OCI-LY7 (cell line): Measurements from ENCODE around the gene MGMT. TPM values are rescaled to one million over a fixed set of nuclear protein-coding genes. Genes with fewer than 3 reads are reported as not detected.

ENCODE experiments used
- BruUV-seq: library from RNA; stranded (reverse); fragments of 400-500 nt; replicated peaks from 2 replicates; lab custom pipeline; 2021; lab: Mats Ljungman, UMichigan
- CTCF ChIA-PET: fragments of 300-600 bp; sonication (Branson Sonifier 250); formaldehyde crosslinking; loops from one replicate; lab custom pipeline; 2022; ENCODE audit warnings: antibody characterized with exemption; ENCODE audit not compliant: unreplicated experiment; lab: Charles Lee
- POLR2A ChIA-PET: fragments of 300-600 bp; sonication (Branson Sonifier 250); formaldehyde crosslinking; loops from one replicate; lab custom pipeline; 2022; ENCODE audit warnings: antibody characterized with exemption; lab: Charles Lee
- DNase-seq: peaks from one replicate; pipeline ENCODE4 v3.0.0-alpha.2; 2015; ENCODE audit warnings: low spot score
- H2AFZ ChIP-seq: fragments of 200-600 bp; sonication (generic), shearing (Covaris generic); 2 replicates; pipeline ENCODE4 v1.6.1; 2014; ENCODE audit warnings: mild to moderate bottlenecking, antibody characterized with exemption, low read length, moderate library complexity
- H3K27ac ChIP-seq: fragments of 200-600 bp; sonication (generic); 2 replicates; pipeline ENCODE4 v1.5.1; 2014; ENCODE audit warnings: mixed run types, low read depth, mild to moderate bottlenecking, moderate library complexity, low read length, inconsistent platforms; ENCODE audit not compliant: poor library complexity, severe bottlenecking
- H3K36me3 ChIP-seq: fragments of 200-600 bp; sonication (generic); 2 replicates; pipeline ENCODE4 v1.6.1; 2014; ENCODE audit warnings: mild to moderate bottlenecking, antibody characterized with exemption, low read length, moderate library complexity, mixed read lengths; ENCODE audit not compliant: insufficient read depth
- H3K4me1 ChIP-seq: fragments of 200-600 bp; sonication (generic); 2 replicates; pipeline ENCODE4 v1.5.1; 2014; ENCODE audit warnings: mild to moderate bottlenecking, low read length; ENCODE audit not compliant: insufficient read depth, poor library complexity, severe bottlenecking
- H3K4me2 ChIP-seq: fragments of 200-600 bp; sonication (generic); 2 replicates; pipeline ENCODE4 v1.6.1; 2014; ENCODE audit warnings: mild to moderate bottlenecking, low read length
- H3K4me3 ChIP-seq: fragments of 200-600 bp; sonication (generic); 2 replicates; pipeline ENCODE4 v1.5.1; 2014; ENCODE audit warnings: mild to moderate bottlenecking, low read depth, low read length; ENCODE audit not compliant: poor library complexity, severe bottlenecking
- H3K79me2 ChIP-seq: fragments of 200-600 bp; sonication (generic); 2 replicates; pipeline ENCODE4 v1.6.1; 2016; ENCODE audit warnings: low read depth, mild to moderate bottlenecking, low read length, moderate library complexity, mixed read lengths; ENCODE audit not compliant: insufficient read depth
- H3K9me2 ChIP-seq: fragments of 200-600 bp; sonication (generic); 2 replicates; pipeline ENCODE4 v1.6.1; 2016; ENCODE audit warnings: mild to moderate bottlenecking, low read length, mixed read lengths; ENCODE audit not compliant: insufficient read depth
- H3K9me3 ChIP-seq: fragments of 200-600 bp; sonication (generic); 2 replicates; pipeline ENCODE4 v1.6.1; 2014; ENCODE audit warnings: mild to moderate bottlenecking, mixed run types, low read length, mixed read lengths
- H4K20me1 ChIP-seq: fragments of 200-600 bp; sonication (generic); 2 replicates; pipeline ENCODE4 v1.6.1; 2014; ENCODE audit warnings: mild to moderate bottlenecking, antibody characterized with exemption, low read length, moderate library complexity, mixed read lengths; ENCODE audit not compliant: insufficient read depth
- CTCF ChIP-seq: fragments of 200-600 bp; sonication (generic); conservative IDR thresholded peaks from 2 replicates; pipeline ENCODE4 v1.5.1; 2014; ENCODE audit warnings: mild to moderate bottlenecking, antibody characterized with exemption, low read length, moderate library complexity, mixed read lengths
- EZH2phosphoT487 ChIP-seq: fragments of 200-600 bp; sonication (generic); IDR thresholded peaks from 2 replicates; pipeline ENCODE4 v1.6.1; 2018; ENCODE audit warnings: low read depth, borderline replicate concordance, mild to moderate bottlenecking, mixed run types, antibody characterized with exemption, low read length, moderate library complexity, mixed read lengths
- intact Hi-C: fragments of 100-400 bp; cut with micrococcal nuclease; formaldehyde crosslinking; loops from one replicate; pipeline ENCODE4 v1.10.0; 2022; ENCODE audit not compliant: unreplicated experiment
- total RNA-seq, 2 experiments: library from RNA; depleted of rRNA in 1 of 2; stranded (reverse); fragments of >200 nt in 1 of 2; shearing (Covaris generic) in 1 of 2; gene quantifications; 2 replicates each; pipeline ENCODE4 v1.2.3, GENCODE V29; 2014 to 2022

Gene MGMT
- total RNA-seq, 2 experiments from 2014 or later, result 19.7 to 25.0 TPM

- Histone ChIP-seq H3K4me2 (no peak overlapping the region), H4K20me1 (no peaks in the 10 kb centered on the region), H3K4me1 (no peaks in the 10 kb centered on the region), H3K9me2 (no peaks in the 10 kb centered on the region; the same call in 1 of the 2 replicates), H3K36me3 (no peaks in the 10 kb centered on the region), H2AFZ (no peak overlapping the region), H3K79me2 (no peaks in the 10 kb centered on the region), H3K4me3 (no peak overlapping the region), H3K9me3 (no peaks in the 10 kb centered on the region), H3K27ac (no peak overlapping the region)
- intact Hi-C loops, result no loop called here
- DNase-seq, result no peak
- TF ChIP-seq CTCF (no peak), EZH2phosphoT487 (no peak)
- no TSS peak for BruUV-seq
- ChIA-PET POLR2A (no interaction called here), CTCF (no interaction called here)
Measured at GRCh38 chr10:129643266-129643665, 176.2 kb downstream of the MGMT start.

DNA sequence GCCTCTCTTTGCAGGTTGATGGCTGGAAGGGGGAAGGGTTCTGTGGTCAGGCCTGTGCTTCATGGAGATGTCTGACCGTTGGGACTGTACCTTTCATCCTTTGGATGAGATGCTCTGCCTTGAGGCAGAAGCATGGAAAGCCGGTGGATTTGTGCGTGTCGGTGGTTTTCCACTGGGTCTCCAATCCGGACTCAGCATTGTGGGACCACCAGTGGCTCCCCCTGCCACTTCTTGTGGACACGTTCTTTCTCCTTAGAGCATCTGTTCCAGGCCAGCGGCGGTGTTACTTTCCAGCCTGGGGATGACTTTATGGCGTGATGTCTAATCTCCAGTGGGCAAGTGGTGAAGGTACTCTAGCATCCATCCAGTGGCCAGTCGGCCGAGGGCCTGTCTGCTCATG is 178.4 kb downstream of the MGMT start:
- TF ChIP-seq EZH2phosphoT487 (no peak), CTCF (no peak)
- intact Hi-C loops, result no loop called here
- H3K4me2 ChIP-seq, result no peak overlapping the region
- no peak for DNase-seq
- ChIA-PET POLR2A (no interaction called here), CTCF (no interaction called here)
- no peaks in the 10 kb centered on the region for H3K9me2 ChIP-seq
- no peaks in the 10 kb centered on the region for H4K20me1 ChIP-seq
- no peaks in the 10 kb centered on the region for H3K9me3 ChIP-seq
- no peak overlapping the region for H3K27ac ChIP-seq
- H3K79me2 ChIP-seq, result no peaks in the 10 kb centered on the region
- BruUV-seq, result no TSS peak
- no peak overlapping the region for H2AFZ ChIP-seq
- H3K4me1 ChIP-seq, result no peaks in the 10 kb centered on the region
- H3K36me3 ChIP-seq, result no peaks in the 10 kb centered on the region
- H3K4me3 ChIP-seq, result no peak overlapping the region

DNA sequence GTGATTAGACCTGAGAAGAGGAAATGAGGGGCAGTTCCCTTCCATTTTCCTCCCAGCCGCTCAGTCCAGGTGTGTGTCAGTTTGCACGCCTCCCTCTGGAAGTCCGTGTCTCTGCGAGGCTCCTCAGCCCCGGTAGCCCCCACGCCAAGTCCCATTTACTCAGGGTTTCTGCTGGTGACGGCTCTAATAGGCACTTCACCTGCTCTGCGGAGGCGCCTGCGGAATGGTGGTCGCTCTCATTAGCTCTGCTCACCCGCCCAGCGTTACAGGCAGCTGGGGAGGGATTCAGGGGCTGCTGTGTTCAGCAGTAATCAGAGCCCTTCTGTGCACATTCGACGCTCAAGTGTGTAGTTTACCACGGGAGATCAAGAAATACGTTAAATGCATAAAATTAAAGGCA is 179.9 kb downstream of the MGMT start:
- TF ChIP-seq CTCF (no peak), EZH2phosphoT487 (no peak)
- intact Hi-C loops, result no loop called here

More for the DNA sequence above, 179.9 kb downstream of the MGMT start:
- Histone ChIP-seq H3K4me3 (no peak overlapping the region), H2AFZ (no peak overlapping the region), H3K36me3 (no peaks in the 10 kb centered on the region), H3K9me3 (no peaks in the 10 kb centered on the region), H3K27ac (no peak overlapping the region), H3K79me2 (no peaks in the 10 kb centered on the region), H4K20me1 (no peaks in the 10 kb centered on the region), H3K4me2 (no peak overlapping the region), H3K9me2 (no peaks in the 10 kb centered on the region), H3K4me1 (no peaks in the 10 kb centered on the region)
- ChIA-PET POLR2A (no interaction called here), CTCF (no interaction called here)
- no TSS peak for BruUV-seq
- no peak for DNase-seq
